SK-N-SH (cell line): ENCODE results near the gene HK2. TPM values are rescaled to one million over a fixed set of nuclear protein-coding genes. Genes with fewer than 3 reads are reported as not detected.

Experiments
- CTCF ChIA-PET: fragments of 300-600, 350-600 bp; formaldehyde crosslinking; extraction: SDS; loops from one replicate; lab custom pipeline; 2021; lab: Yijun Ruan, JAX
- POLR2A ChIA-PET: fragments of 350-600 bp; sonication (Branson Sonifier 250); formaldehyde crosslinking; extraction: SDS; loops from one replicate; lab custom pipeline; 2020; ENCODE audit warnings: antibody characterized with exemption, inconsistent platforms; lab: Yijun Ruan, JAX
- DNase-seq: peaks from one replicate; pipeline ENCODE4 v3.0.0; 2012
- H2AFZ ChIP-seq: fragments of 200-600 bp; sonication (generic); 2 replicates; pipeline ENCODE4 v1.8.1; 2016; ENCODE audit warnings: antibody characterized with exemption, mild to moderate bottlenecking, low read depth
- H3F3A ChIP-seq: fragments of 200-600 bp; sonication (generic); replicated peaks from 2 replicates; pipeline ENCODE3; 2016; ENCODE audit warnings: antibody characterized with exemption, mild to moderate bottlenecking; ENCODE audit not compliant: insufficient read depth
- H3K27ac ChIP-seq, 2 experiments: fragments of 200-500 bp in 1 of 2; fragments of 200-600 bp in 1 of 2; sonication (Bioruptor generic) in 1 of 2; sonication (generic), shearing (Covaris generic) in 1 of 2; 2 replicates each; pipeline versions ENCODE4 v1.5.1 to v1.6.1; 2014 to 2016; ENCODE audit warnings: low read depth in 2 of 2, inconsistent platforms in 1 of 2, low read length in 1 of 2, mild to moderate bottlenecking in 1 of 2, mixed read lengths in 1 of 2
- H3K27me3 ChIP-seq: fragments of 200-600 bp; sonication (generic), shearing (Covaris generic); 2 replicates; pipeline ENCODE4 v1.6.1; 2016; ENCODE audit warnings: mixed run types; ENCODE audit not compliant: insufficient read depth
- H3K36me3 ChIP-seq, 2 experiments: fragments of 200-500 bp in 1 of 2; fragments of 200-600 bp in 1 of 2; sonication (Bioruptor generic) in 1 of 2; sonication (generic) in 1 of 2; replicated peaks in 1 of 2; 2 replicates each; pipeline versions ENCODE3 to v1.5.1; 2014 to 2016; ENCODE audit warnings: low read length in 1 of 2, mild to moderate bottlenecking in 1 of 2; ENCODE audit not compliant: insufficient read depth in 2 of 2, control insufficient read depth in 1 of 2
- H3K4me1 ChIP-seq, 2 experiments: fragments of 200-500 bp in 1 of 2; fragments of 200-600 bp in 1 of 2; sonication (Bioruptor generic) in 1 of 2; sonication (generic), shearing (Covaris generic) in 1 of 2; 2 replicates each; pipeline versions ENCODE4 v1.5.1 to v1.6.1; 2014 to 2016; ENCODE audit warnings: low read depth in 1 of 2, low read length in 1 of 2, mixed run types in 1 of 2; ENCODE audit not compliant: insufficient read depth in 2 of 2, control insufficient read depth in 1 of 2
- H3K4me2 ChIP-seq: fragments of 200-600 bp; sonication (generic), shearing (Covaris generic); 2 replicates; pipeline ENCODE4 v1.6.1; 2017; ENCODE audit warnings: mixed run types
- H3K4me3 ChIP-seq, 2 experiments: fragments of 200-500 bp in 1 of 2; fragments of 200-600 bp in 1 of 2; sonication (Bioruptor generic) in 1 of 2; sonication (generic), shearing (Covaris generic) in 1 of 2; 2 replicates each; pipeline versions ENCODE4 v1.5.1 to v1.8.1; 2014 to 2016; ENCODE audit warnings: low read depth in 2 of 2, inconsistent platforms in 1 of 2, low read length in 1 of 2, mild to moderate bottlenecking in 1 of 2, mixed read lengths in 1 of 2, moderate library complexity in 1 of 2
- H3K79me2 ChIP-seq: fragments of 200-600 bp; sonication (generic); 2 replicates; pipeline ENCODE4 v1.8.1; 2017; ENCODE audit warnings: mild to moderate bottlenecking; ENCODE audit not compliant: insufficient read depth
- H3K9ac ChIP-seq: fragments of 200-600 bp; sonication (generic); 2 replicates; pipeline ENCODE4 v1.6.1; 2017; ENCODE audit warnings: mixed run types
- H3K9me2 ChIP-seq: fragments of 200-600 bp; sonication (generic); 2 replicates; pipeline ENCODE4 v1.6.1; 2017; ENCODE audit warnings: mixed run types
- H3K9me3 ChIP-seq: fragments of 200-600 bp; sonication (generic); 2 replicates; pipeline ENCODE4 v1.6.1; 2017; ENCODE audit warnings: mixed run types, mild to moderate bottlenecking, moderate library complexity
- H4K20me1 ChIP-seq: fragments of 200-600 bp; sonication (generic); 2 replicates; pipeline ENCODE4 v1.6.1; 2017; ENCODE audit warnings: mild to moderate bottlenecking, mixed run types; ENCODE audit not compliant: insufficient read depth
- CTCF ChIP-seq: fragments of 200-600 bp; sonication (generic); IDR thresholded peaks from 2 replicates; pipeline ENCODE4 v1.6.1; 2017; ENCODE audit warnings: antibody characterized with exemption, mild to moderate bottlenecking, moderate library complexity
- FOSL2 ChIP-seq: IDR thresholded peaks from 2 replicates; pipeline ENCODE4 v1.4.0; 2012; ENCODE audit warnings: low read depth, mild to moderate bottlenecking, moderate library complexity, borderline replicate concordance
- FOXJ3 ChIP-seq: sonication (generic); formaldehyde crosslinking; IDR thresholded peaks from 2 replicates; pipeline ENCODE4 v1.5.1; 2020; ENCODE audit warnings: mild to moderate bottlenecking, missing genetic modification reagents
- IRF3 ChIP-seq: fragments of 150-350 bp; IDR thresholded peaks from 2 replicates; pipeline ENCODE4 v1.6.1; 2016; ENCODE audit warnings: mild to moderate bottlenecking, low read depth, low read length
- MEF2A ChIP-seq: IDR thresholded peaks from 2 replicates; pipeline ENCODE4 v1.4.0; 2012; ENCODE audit warnings: low read depth, borderline replicate concordance
- MXI1 ChIP-seq: IDR thresholded peaks from 2 replicates; pipeline ENCODE4 v1.6.1; 2012; ENCODE audit warnings: mild to moderate bottlenecking, low read depth, low read length, improper control_type of control experiment
- NFIC ChIP-seq: IDR thresholded peaks from 2 replicates; pipeline ENCODE4 v1.4.0; 2012; ENCODE audit warnings: borderline replicate concordance
- PBX3 ChIP-seq: IDR thresholded peaks from 2 replicates; pipeline ENCODE4; 2012
- RAD21 ChIP-seq: IDR thresholded peaks from 2 replicates; pipeline ENCODE4 v1.6.1; 2012; ENCODE audit warnings: mild to moderate bottlenecking, low read length
- REST ChIP-seq: IDR thresholded peaks from 2 replicates; pipeline ENCODE4 v1.6.1; 2012; ENCODE audit warnings: mild to moderate bottlenecking, low read depth, low read length, moderate library complexity
- SIN3A ChIP-seq: IDR thresholded peaks from 2 replicates; pipeline ENCODE4 v1.6.1; 2012; ENCODE audit warnings: low read depth, mild to moderate bottlenecking, low read length, moderate library complexity, borderline replicate concordance
- TAF1 ChIP-seq: IDR thresholded peaks from 2 replicates; pipeline ENCODE4 v1.6.1; 2012; ENCODE audit warnings: low read depth, mild to moderate bottlenecking, low read length, moderate library complexity, borderline replicate concordance
- USF1 ChIP-seq: IDR thresholded peaks from 2 replicates; pipeline ENCODE4 v1.4.0; 2012; ENCODE audit warnings: low read depth, borderline replicate concordance
- WGBS: methylation state at CpG from one replicate; pipeline ENCODE4 v1.1.6; 2017; ENCODE audit warnings: low lambda C conversion rate; 5-methylcytosine and 5-hydroxymethylcytosine counted together
- polyA plus RNA-seq, 3 experiments: library from polyadenylated mRNA; depleted of rRNA; stranded (reverse); fragments of >200 nt; gene quantifications; 2 replicates each; pipeline ENCODE4 v1.2.3, GENCODE V29; 2012

The HK2 gene
- polyA plus RNA-seq, 1 of the 3 experiments (the other 2 are of a cell fraction): 13.5 TPM

- no peak for TF ChIP-seq MXI1
- no peak for TF ChIP-seq CTCF
- no peak for TF ChIP-seq IRF3
- no peak for TF ChIP-seq USF1
- TF ChIP-seq RAD21: no peak
- TF ChIP-seq NFIC: no peak
- TF ChIP-seq FOXJ3: no peak
- no peak for TF ChIP-seq FOSL2
- TF ChIP-seq, all 33 proteins: peak for 0
Observed at GRCh38 chr2:74861531-74861930, 27.6 kb downstream of the HK2 start (continued).

- CTCF ChIA-PET: interaction anchor here (0.8 to 5.2 kb wide), 13 partner anchors 13 to 171 kb away, joined by 3 to 50 read pairs (median 5); partner anchors contain the start of gene HK2
- Histone ChIP-seq H4K20me1 (no peaks in the 10 kb centered on the region), H3K4me3 (no peak overlapping the region), H3K9ac (no peak overlapping the region), H3K4me1 (peaks cover 4 to 49% of the 10 kb centered on the region in 2 experiments; a peak in 3 of 4 replicates), H3K4me2 (no peak overlapping the region), H3K27me3 (no peaks in the 10 kb centered on the region), H2AFZ (no peak overlapping the region), H3F3A (no peaks in the 10 kb centered on the region), H3K36me3 (no peaks in the 10 kb centered on the region), H3K9me2 (no peaks in the 10 kb centered on the region), H3K27ac (peak overlapping the region in 1 of 2 experiments; percentile 78; a peak in 2 of 4 replicates), H3K9me3 (no peaks in the 10 kb centered on the region), H3K79me2 (no peaks in the 10 kb centered on the region)
- POLR2A ChIA-PET: interaction anchor here (1.1 to 2.5 kb wide), 7 partner anchors 10 to 46 kb away, joined by 3 to 9 read pairs (median 8); partner anchors contain the start of gene HK2
- 71% methylated on average over 16 of the region's 17 CpGs for WGBS
- peak; percentile 82 for DNase-seq
- TF ChIP-seq TAF1: no peak
- TF ChIP-seq FOSL2: no peak
- no peak for TF ChIP-seq PBX3
- no peak for TF ChIP-seq REST
- no peak for TF ChIP-seq NFIC
- TF ChIP-seq CTCF: no peak
- TF ChIP-seq SIN3A: no peak
- TF ChIP-seq MEF2A: no peak
Observed at GRCh38 chr2:74862020-74862964, 28.4 kb downstream of the HK2 start.
